NOMO-1 treated with DMSO at 0.1 percent for 48 hours (cell line): ENCODE measurements around the gene OTOP1.
"Not testable (repeated sequence)": the region's sequence is repeated elsewhere in the genome, so short reads cannot be mapped to it uniquely, and the experiment has no call there.

Experiments
- DNase-seq: peaks from one replicate; lab custom pipeline; 2025; ENCODE audit not compliant: unreplicated experiment; lab: John Stamatoyannopoulos, UW

Gene OTOP1

GRCh38 chr4:4239551-4239950 lies 12.8 kb upstream of the OTOP1 start:
- DNase-seq = not testable (repeated sequence)

DNA sequence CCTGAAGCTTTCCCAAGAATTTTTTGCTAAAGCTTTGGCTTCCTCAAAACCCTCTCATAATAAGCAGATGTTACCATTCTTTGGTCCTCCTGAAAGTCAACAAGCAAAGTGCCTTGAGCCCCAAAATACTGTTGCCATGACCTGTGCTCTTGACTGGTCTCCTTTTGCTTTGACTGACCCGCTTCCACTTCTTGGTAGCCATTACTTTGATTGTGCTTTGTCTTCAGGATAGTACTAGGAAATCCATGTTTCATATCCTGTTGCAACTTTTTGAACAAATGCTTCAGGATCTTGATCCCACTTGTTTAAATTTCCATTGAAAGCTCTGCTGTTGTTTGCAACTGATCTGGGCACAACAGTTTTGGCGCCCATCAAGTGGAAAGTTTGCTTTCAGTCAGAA lies 6.9 kb upstream of the OTOP1 start:
- DNase-seq = no peak

DNA sequence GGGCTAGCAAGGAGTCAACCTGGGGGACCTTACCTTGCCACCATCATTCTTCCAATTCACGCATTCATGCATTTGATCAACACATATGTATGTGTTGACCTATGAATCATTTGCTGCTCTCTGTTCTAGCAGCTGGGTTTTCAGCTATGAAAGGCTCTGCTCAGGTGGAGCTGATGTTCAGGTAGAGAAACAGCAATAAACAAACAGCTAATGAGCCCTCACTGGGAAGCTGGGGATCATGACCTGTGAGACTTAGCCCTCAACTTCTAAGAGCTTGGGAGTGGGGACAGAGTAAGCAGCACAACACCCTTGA lies 1.6 kb upstream of the OTOP1 start:
- no peak for DNase-seq

DNA sequence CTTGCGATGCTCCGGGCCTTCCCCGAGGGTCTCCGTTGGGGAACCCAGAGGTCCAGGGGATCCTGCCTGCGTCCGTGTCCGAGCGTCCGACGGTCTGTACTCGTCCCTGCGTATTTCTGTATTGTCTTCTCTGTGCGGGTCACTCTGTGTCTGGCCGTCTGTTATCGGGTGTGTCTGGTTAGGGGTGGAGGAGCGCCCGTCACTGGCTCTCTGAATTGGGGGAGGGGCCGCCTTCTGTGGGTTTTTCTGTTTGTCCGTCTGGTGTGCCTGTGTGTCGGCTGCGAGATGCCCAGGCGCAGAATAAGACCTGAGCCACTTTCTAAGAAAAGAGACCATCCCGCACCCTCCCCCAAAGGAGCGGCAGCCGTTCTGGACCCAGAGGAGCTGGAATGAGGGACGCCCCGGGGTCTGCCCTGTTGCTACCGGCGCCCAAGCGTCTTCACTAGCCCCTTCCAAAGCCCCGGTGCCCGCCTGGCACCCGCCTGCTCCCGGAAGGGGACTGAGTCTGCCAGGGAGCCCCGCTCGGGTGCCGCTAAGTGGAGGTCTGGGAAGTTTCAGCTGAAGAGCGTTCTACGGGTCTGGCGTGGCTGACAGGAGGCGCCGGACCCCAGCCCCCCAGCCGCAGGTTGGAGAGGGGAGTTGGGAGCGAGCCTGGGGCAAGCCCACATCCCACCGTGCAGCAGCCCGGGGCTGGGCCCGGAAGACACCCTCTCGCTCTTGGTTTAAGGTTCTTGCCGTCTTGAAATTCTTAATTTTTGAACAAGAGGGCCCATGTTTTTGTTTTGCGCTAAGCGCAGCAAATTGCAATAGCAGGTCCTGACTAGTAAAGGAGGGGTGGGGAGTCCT lies 1.0 kb upstream of the OTOP1 start:
- DNase-seq = no peak

GRCh38 chr4:4225915-4226605 lies 669 bp downstream of the OTOP1 start:
- DNase-seq = no peak

GRCh38 chr4:4217113-4217512 lies 9.6 kb downstream of the OTOP1 start:
- DNase-seq = no peak

- DNase-seq = no peak
These were observed 10.1 kb downstream of the OTOP1 start for GRCh38 chr4:4216648-4217047.

DNA sequence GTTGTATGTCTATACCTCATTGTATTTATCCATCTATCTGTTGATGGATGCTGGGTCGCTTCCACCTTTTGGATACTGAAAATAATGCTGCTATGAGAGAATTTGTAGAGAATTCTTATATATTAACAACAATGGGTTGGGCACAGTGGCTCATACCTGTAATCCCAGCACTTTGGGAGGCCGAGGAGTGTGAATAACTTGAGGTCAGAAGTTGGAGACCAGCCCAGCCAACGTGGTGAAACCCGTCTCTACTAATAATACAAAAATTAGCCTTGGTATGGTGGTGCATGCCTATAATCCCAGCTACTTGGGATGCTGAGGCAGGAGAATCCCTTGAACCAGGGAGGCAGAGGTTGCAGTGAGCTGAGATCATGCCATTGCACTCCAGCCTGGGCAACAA lies 13.1 kb downstream of the OTOP1 start:
- DNase-seq = not testable (repeated sequence)

- DNase-seq = no peak
These were observed 20.5 kb downstream of the OTOP1 start for GRCh38 chr4:4206204-4206603.

- DNase-seq = no peak
These were observed 22.4 kb downstream of the OTOP1 start for GRCh38 chr4:4204401-4204745.

- no peak for DNase-seq
These were observed 22.9 kb downstream of the OTOP1 start for GRCh38 chr4:4203688-4204400.

DNA sequence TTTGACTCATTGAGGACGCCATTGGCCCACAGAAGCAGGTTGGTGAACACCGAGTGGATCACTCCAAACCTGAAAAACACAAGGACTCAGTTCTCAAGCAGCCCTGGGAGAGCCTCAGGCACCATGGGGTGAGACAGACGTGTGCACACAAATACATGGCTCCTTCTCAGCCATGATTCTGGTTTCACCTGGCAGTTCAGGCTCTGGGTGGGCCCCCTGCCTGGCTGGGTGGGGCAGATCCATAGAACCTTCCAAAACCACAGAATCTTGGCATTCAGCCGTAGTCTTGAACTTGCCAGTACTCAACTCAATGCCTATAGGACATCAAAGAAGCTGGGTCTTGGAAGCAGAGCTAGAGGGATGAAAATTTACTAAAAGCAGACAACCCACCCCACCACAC lies 24.2 kb downstream of the OTOP1 start:
- DNase-seq = no peak

DNA sequence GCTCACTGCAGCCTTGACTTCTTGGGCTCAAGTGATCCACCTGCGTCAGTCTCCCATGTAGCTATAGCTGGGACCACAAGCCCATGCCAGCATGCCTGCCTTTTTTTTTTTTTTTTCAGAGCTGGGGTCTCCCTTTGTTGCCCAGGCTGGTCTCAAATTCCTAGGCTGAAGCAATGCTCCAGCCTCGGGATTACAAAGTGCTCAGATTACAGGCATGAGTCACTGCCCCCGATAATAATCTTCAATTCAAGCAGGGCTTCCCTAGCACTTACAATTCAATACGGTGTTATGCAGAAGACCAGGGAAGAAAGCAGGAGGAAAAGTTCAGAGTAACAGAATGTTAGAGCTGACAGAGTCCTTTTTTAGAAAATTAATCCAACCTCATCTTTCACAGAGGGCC lies 26.1 kb downstream of the OTOP1 start:
- DNase-seq = no peak

GRCh38 chr4:4195354-4195753 lies 31.4 kb downstream of the OTOP1 start:
- DNase-seq = no peak

DNA sequence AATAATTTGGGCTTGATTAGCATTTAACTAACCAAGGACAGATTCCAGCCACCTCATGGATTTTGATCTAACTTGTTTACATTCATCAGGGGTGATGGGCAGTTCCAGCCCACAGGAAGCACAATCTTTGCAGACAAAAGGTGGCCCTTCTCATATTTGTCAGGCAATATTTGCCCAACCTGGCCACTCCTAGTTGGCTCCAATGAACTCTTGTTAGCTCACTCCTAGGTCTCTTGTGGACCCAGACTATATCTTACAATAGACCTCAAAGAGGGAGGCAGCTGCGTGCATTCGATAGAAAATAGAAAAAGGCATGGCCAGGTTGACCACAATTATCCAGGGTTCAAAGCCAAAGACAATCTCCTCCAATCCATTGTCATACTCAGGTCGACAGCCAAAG lies 38.2 kb downstream of the OTOP1 start:
- not testable (repeated sequence) for DNase-seq

DNA sequence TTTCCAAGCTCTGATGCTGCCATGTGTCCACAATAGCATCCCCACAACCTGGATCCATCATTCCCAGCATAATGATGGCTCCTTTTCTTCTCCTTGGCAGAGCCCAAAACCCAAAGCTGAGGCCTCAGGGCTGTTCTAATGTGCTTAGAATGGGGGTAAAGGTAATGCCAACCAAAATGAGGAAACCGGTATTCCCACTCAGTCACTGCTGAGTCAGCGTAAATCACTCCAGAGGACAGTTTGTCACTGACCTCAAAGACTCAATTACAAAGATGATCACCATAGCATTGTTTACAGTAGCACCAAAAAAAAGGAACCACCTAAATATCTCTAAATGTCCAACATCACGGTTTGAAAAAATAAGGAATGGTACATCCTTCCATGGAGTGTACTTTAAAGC lies 41.2 kb downstream of the OTOP1 start:
- DNase-seq = no peak

GRCh38 chr4:4182835-4183568 lies 43.7 kb downstream of the OTOP1 start:
- DNase-seq = peak; percentile 20

DNA sequence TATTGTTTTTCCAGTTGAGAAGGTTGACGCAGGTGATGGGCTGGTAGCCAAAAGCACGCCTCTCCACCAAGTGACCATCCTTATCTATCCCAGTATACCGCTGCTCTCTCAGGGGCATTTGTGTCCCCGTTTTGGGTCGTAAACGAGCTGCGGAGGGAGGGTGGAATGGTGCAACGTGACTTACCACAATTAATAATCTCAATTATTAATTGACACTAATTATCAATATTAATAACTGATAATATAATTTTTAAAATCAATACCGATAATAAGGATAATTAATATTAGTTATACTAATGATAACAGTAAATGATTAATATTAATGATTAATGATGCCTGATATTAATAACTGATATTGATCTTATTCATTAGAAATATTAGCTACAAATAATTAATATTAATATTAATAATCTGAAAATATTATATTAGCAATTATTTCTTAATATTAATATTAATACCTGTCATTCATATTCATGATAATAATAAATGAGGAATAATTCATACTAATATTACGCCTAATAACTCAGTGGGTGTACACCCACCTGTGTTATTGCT lies 56.1 kb downstream of the OTOP1 start:
- DNase-seq = no peak

- not testable (repeated sequence) for DNase-seq
These were observed 58.5 kb downstream of the OTOP1 start for GRCh38 chr4:4167981-4168780.

GRCh38 chr4:4166986-4167385 lies 59.7 kb downstream of the OTOP1 start:
- not testable (repeated sequence) for DNase-seq
